Right lobe of liver (tissue), 4 donors: Measurements from ENCODE around the gene GCNT4.

Experiments used
- CTCF ChIP-seq, 4 donors: fragments of 200-600 bp in 3 of 4; fragments of 450-650 bp in 1 of 4; IDR thresholded peaks; one replicate each; pipeline versions ENCODE4 v1.5.1 to v1.8.0; 2016 to 2022; ENCODE audit warnings: antibody characterized with exemption in 4 of 4, mild to moderate bottlenecking in 2 of 4
- POLR2A ChIP-seq: fragments of 450-650 bp; IDR thresholded peaks from one replicate; pipeline ENCODE4 v1.6.1; 2017; ENCODE audit warnings: antibody characterized with exemption, mild to moderate bottlenecking
- donor health status: DM: no; HTN: no; CAD: no.
- donor health status: DM: no; HTN: no; CAD: no.
- donor health status: DM: no; HTN: yes; CAD: no.

- no peak for TF ChIP-seq CTCF (IDR thresholded peaks at IDR 0.05)
- TF ChIP-seq POLR2A = no peak
These were observed 11.4 kb downstream of the GCNT4 start for GRCh38 chr5:75040973-75041372.
